Lung microvascular endothelial cell (primary cell): Measurements from ENCODE around the gene SLC37A2. TPM values are rescaled to one million over a fixed set of nuclear protein-coding genes. Genes with fewer than 3 reads are reported as not detected.

Source experiments
- DNase-seq, 2 donors: peaks; one replicate each; pipeline versions ENCODE4 v3.0.0 to v3.0.0-alpha.2; 2010; ENCODE audit warnings: low read depth in 2 of 2
- total RNA-seq: library from RNA; depleted of rRNA; stranded (reverse); fragments of >200 nt; gene quantifications from 2 replicates; pipeline ENCODE4 v1.2.1, GENCODE V29; 2014

SLC37A2 gene
- total RNA-seq, 1 donor from 2014 or later: 0.20 TPM

DNA sequence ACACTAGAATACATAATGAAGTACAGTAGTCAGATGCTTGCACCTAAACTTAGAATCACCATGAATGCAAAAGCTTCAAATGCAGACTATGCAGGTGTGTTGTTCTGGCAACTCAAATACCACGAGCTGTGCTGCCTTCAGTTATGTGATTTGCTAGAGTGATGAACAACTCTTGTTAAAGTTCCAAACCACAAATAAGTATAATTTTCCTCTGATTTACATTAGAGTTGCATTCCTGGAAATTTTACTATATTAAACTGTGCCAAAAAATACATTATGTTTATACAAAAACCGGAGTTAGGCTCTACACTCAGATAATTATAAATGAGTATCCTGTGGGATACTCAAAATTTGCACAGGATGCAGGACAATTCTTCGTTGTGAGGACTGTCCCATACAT is 45.4 kb downstream of the SLC37A2 start:
- no peak for DNase-seq

DNA sequence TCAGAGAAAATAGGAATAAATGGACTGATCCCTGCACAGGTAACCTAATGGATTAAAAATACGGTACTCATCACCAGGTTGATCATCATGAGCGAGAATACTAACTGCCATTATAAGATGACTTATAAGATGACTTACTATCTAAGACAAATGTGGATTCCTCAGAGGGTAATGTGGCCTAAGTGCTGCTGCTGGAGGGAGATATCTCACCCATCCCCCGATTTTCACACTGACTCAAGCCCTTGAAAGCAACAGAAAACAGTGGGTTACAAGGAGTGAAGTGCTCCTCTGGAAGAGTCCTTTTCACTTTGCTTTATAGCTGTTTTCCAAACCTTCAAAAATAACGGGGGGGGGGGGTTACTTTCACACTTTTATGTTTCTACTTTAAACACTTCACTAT is 47.4 kb downstream of the SLC37A2 start:
- DNase-seq: no peak

DNA sequence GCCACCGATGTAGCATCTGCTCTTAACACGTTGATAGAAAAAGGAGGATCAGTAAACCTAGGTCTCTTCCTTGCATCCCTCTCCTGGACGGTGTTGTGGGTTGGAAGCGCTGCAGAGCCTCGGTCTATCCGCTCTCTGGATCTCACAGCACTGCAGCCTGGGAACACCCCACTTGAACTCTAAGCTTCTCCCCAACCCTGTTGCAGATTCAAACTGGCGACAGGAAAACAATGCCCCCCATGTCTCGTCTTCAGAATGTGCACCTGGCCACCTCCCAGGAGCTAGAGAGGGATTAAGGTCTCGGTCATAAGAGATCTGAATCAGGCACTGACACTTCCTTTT is 47.9 kb downstream of the SLC37A2 start:
- no peak for DNase-seq

DNA sequence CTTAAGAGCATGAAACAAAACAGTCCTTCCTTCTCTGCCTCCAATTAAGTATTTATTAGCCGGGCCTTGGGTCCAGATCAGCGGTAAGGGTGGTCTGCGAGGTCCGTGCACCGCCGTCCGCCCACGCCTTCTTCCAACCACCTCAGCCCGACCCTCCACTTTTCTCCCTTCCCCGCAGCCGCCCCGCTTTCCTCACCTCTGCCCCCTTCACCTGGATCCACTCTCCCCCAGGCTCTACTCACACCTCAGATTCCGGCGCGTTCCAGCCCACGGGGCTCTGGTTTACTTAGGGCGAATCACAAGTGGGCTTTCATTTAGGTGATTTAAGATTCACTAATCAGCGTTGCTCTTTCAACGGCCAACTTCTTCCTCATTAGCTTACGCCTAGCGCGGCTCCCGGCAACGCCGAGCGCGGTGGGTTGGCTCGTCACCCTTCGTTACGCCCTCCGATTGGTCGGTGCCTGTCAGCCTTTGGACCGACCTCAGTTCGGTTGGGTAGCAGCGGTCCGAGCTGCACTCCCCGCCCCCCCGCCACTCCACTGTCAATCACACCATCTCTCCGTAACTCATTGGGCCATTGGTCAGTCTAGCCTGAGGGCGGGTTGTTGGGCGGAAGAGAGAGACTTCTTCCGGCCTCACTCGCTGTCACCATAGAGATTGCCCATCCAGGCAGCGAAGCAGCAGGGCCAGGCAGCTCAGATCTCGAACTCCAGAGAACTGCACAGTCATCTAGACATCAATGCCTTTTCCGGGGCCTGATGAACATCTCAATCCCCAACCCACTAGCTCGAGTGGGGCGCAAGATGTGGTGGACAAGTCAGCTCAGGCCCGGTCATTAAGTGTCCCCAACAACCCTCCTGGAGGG is 48.5 kb downstream of the SLC37A2 start, which contains the start of gene TMEM218:
TMEM218 (minus strand) TSS at position 284 of the 865 bp plus-strand sequence. CDS start 9,385 bp downstream, outside the sequence.
- DNase-seq: peak; percentile 100

- DNase-seq: no peak
Measured at GRCh38 chr11:125112208-125112604, 49.1 kb downstream of the SLC37A2 start.

DNA sequence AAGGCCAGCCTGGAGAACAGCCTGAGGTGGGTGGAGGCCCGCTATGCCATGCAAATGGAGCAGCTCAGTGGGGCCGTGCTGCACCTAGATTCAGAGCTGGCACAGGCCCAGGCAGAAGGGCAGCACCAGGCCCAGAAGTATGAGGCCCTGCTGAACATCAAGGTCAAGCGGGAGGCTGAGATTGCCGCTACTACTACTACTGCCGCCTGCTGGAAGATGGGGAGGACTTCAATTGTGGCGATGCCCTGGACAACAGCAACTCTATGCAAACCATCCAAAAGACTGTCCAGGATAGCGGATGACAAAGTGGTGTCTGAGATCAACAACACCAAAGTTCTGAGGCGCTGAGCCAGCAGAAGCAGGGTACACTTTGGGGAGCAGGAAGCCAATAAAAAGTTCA is 51.4 kb downstream of the SLC37A2 start:
- DNase-seq: peak; percentile 6 to 25

DNA sequence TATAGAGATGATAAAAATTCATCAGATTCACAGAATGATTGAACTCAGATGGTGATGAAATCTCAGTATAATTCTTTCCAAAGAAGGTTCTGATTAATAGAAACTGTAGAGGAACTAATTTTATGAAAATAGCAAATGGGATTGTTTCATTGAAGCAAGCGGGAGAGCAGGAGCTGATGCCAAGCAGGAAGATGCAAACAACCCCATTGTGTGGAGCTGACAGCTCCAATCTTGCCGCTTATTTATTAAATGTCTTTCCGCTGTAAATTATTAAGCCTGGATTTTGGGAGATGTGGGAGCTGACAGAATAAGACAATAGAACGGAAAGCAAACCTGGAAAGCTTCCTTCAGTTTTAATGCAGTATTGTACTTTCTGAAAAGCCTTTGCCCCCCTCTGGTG is 54.3 kb downstream of the SLC37A2 start:
- DNase-seq: peak in 1 of 2 donors; percentile 25

- no peak for DNase-seq
Measured at GRCh38 chr11:125123194-125123946, 60.3 kb downstream of the SLC37A2 start.

- peak; percentile 37 to 72 for DNase-seq
Measured at GRCh38 chr11:125123947-125124617, 61.0 kb downstream of the SLC37A2 start.

DNA sequence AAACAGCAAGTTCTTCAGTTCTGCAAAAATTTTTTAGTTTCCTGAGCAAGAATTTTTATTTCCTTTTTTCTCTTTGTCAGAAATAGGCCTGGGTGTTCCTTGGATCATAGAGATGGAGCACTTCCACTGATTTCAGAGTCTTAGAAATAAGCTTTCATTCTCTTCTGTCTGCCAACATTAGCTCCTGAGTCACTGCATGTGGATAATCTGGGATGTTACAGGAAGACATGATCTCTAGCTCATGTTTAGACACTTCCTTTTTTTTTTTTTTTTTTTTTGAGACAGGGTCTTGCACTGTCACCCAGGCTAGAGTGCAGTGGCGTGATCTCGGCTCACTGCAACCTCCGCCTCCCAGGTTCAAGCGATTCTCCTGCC is 61.5 kb downstream of the SLC37A2 start:
- DNase-seq: no peak

- peak in 1 of 2 donors; percentile 18 for DNase-seq
Measured at GRCh38 chr11:125128450-125128849, 65.3 kb downstream of the SLC37A2 start.

DNA sequence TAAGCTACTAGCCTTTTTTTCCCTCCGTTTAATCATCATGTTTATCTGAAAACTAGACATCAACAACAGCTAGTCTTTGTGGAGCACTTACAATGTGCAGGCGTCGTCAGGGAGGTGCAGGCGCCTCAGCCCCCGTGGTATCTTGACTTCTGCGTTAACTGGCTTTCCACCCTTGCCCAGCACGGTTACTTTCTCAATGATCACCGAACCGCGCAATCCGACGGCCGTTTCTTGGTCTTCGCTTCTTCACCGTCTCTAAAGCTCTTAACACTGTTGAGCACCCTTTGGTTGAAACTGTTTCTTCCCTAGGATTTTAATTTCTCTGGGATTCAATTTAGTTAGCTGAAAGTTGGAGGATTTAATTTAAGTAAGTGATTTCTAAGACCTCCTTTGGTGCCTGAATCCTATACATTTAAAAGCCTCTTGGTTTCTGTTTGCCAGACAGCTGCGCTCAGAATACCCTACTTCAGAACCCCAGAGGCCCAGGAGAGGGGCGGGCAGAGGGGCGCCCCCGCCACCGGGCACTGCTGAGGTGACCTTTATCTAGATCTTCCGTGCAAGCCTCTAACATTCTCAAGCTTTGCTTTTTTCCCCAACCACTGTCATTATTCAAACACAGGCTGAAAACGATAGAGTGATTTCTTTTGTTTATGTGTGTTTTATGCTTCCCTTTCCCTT is 66.3 kb downstream of the SLC37A2 start:
- no peak for DNase-seq

GRCh38 chr11:125132071-125132470 is 69.0 kb downstream of the SLC37A2 start:
- no peak for DNase-seq

GRCh38 chr11:125132596-125132995 is 69.5 kb downstream of the SLC37A2 start:
- no peak for DNase-seq

- no peak for DNase-seq
Measured at GRCh38 chr11:125136001-125136400, 72.9 kb downstream of the SLC37A2 start.

GRCh38 chr11:125138966-125139365 is 75.9 kb downstream of the SLC37A2 start:
- DNase-seq: no peak

- no peak for DNase-seq
Measured at GRCh38 chr11:125139778-125140177, 76.7 kb downstream of the SLC37A2 start.
